Thoracic aorta (tissue), 2 donors: Measurements from ENCODE around the gene SNTB2. TPM values are rescaled to one million over a fixed set of nuclear protein-coding genes. Genes with fewer than 3 reads are reported as not detected.

Experiments used
- ATAC-seq: fragments of 150-250 bp; one replicate; pipeline ENCODE4 v1.8.0; 2017; ENCODE audit warnings: low read depth; ENCODE audit not compliant: insufficient number of reproducible peaks, low FRiP score
- DNase-seq: peaks from one replicate; pipeline ENCODE4 v3.0.0-alpha.2; 2020; ENCODE audit warnings: low spot score
- H3K27ac ChIP-seq, 2 donors: fragments of 200-600 bp; sonication (generic); 1 replicate in 1 of 2; 2 replicates in 1 of 2; pipeline ENCODE4 v1.5.1; 2016; ENCODE audit warnings: mild to moderate bottlenecking in 2 of 2, moderate library complexity in 2 of 2
- H3K27me3 ChIP-seq: fragments of 200-600 bp; sonication (generic); replicated peaks from 2 replicates; pipeline ENCODE4 v1.6.0; 2016; ENCODE audit warnings: mild to moderate bottlenecking; ENCODE audit not compliant: insufficient read depth
- H3K36me3 ChIP-seq: fragments of 200-600 bp; sonication (generic); one replicate; pipeline ENCODE4 v1.5.1; 2016
- H3K4me1 ChIP-seq, 2 donors: fragments of 200-600 bp; sonication (generic); 1 replicate in 1 of 2; 2 replicates in 1 of 2; pipeline versions ENCODE4 v1.5.1 to v1.6.0; 2016; ENCODE audit warnings: low read depth in 2 of 2, mild to moderate bottlenecking in 1 of 2; ENCODE audit not compliant: control insufficient read depth in 1 of 2
- H3K4me3 ChIP-seq: fragments of 200-600 bp; sonication (generic); 2 replicates; pipeline ENCODE4 v1.5.1; 2016; ENCODE audit warnings: mild to moderate bottlenecking
- H3K9me3 ChIP-seq: fragments of 200-600 bp; sonication (generic); 2 replicates; pipeline ENCODE4 v1.5.1; 2016
- total RNA-seq, 2 donors: library from RNA; depleted of rRNA; stranded (reverse); fragments of >200 nt; gene quantifications; one replicate each; pipeline versions ENCODE4 v1.1.0 to v1.2.3, GENCODE V29; 2016
- TF ChIP-seq, protein P1 (sequence below): fragments of 200-600 bp; sonication (generic); IDR thresholded peaks from one replicate; pipeline ENCODE4 v1.5.1; 2019; ENCODE audit warnings: antibody characterized with exemption

The SNTB2 gene
- total RNA-seq, 2 donors from 2014 or later = 39.4 to 65.5 TPM

DNA sequence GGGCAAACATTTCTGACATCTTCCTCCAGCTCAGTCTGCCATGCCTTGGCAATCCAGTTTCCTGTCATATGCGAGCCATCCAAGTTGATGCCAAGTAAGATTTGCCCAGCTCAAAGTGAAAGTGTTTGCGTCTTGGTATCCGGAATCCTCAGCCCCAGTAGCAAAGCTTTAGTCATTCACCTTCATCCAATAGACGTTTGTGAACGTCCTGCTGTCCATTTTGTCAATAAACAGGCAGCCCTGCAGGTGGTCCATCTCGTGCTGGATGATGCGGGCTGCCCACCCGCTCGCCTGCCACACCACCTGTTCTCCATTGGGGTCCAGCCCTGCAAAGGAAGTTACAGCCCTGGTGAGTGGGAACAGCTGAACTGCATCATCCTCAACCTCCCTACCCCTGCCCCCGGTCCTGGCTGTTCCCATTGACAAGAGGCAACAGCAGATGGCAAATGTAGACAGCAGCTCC is 141.9 kb downstream of the SNTB2 start:
- Histone ChIP-seq H3K27ac (no peak overlapping the region), H3K27me3 (no peaks in the 10 kb centered on the region), H3K9me3 (no peaks in the 10 kb centered on the region), H3K4me1 (peaks cover 8 to 44% of the 10 kb centered on the region in 2 donors), H3K4me3 (peak overlapping the region; percentile 94), H3K36me3 (peaks cover 25% of the 10 kb centered on the region)
- TF ChIP-seq, protein P1, sequence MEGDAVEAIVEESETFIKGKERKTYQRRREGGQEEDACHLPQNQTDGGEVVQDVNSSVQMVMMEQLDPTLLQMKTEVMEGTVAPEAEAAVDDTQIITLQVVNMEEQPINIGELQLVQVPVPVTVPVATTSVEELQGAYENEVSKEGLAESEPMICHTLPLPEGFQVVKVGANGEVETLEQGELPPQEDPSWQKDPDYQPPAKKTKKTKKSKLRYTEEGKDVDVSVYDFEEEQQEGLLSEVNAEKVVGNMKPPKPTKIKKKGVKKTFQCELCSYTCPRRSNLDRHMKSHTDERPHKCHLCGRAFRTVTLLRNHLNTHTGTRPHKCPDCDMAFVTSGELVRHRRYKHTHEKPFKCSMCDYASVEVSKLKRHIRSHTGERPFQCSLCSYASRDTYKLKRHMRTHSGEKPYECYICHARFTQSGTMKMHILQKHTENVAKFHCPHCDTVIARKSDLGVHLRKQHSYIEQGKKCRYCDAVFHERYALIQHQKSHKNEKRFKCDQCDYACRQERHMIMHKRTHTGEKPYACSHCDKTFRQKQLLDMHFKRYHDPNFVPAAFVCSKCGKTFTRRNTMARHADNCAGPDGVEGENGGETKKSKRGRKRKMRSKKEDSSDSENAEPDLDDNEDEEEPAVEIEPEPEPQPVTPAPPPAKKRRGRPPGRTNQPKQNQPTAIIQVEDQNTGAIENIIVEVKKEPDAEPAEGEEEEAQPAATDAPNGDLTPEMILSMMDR = no peak
- DNase-seq (no peak), ATAC-seq (no peak)

- Histone ChIP-seq H3K36me3 (peaks cover 25% of the 10 kb centered on the region), H3K4me1 (peaks cover 8 to 39% of the 10 kb centered on the region in 2 donors), H3K27ac (peak overlapping the region; percentile 22 to 96), H3K9me3 (no peaks in the 10 kb centered on the region), H3K27me3 (no peaks in the 10 kb centered on the region), H3K4me3 (peak overlapping the region; percentile 94)
- no peak for DNase-seq
- TF ChIP-seq, protein P1 = no peak
- no peak for ATAC-seq
Observed at GRCh38 chr16:69329369-69330285, 142.7 kb downstream of the SNTB2 start.

DNA sequence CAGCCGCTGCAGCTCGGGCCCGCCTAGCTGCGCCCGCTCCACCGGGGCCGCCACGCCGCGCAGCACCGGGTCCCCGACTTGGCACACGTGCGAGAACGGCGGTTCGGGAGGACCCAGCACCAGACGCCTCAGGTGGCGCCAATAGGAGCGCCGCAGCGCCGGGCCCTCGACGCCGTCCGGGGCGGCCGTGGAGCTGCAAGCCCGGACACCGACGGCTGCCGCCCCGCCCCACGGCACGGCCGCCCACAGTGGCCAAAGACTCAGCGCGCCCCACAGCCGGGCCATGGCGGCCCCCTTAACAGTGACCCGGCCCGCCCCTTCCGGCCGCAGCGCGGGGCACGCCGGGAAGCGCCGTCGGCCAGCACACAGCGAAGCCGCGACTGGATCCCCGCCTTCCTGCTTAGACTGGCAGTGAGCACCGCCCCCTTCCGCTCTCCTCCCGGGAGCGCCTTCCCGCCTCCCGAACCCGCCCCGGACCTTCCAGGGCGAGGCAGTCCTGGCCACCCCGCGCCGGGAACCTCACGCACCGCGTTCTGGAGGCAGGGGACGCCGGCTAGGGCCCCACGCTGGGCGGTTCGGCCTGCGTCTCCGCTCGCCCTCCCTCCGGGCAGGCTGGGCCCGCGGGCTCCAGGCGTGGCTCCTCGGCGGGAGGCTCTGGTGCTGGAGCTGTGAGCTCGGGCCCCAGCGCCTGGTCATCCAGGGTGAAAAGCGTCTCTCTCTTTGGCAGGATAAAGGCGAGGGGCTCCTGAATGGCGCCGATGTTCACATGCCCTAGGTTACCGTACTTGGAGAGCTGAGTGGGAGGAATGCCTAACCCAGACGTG is 143.5 kb downstream of the SNTB2 start, which contains the start of gene PDF:
PDF (minus strand) TSS at position 303 of the 824 bp plus-strand sequence; CDS start at position 285, 18 bp downstream.
- Histone ChIP-seq H3K4me1 (peaks cover 8 to 39% of the 10 kb centered on the region in 2 donors), H3K36me3 (peaks cover 27% of the 10 kb centered on the region), H3K27ac (peak within 1 kb of the TSS; percentile 74 to 96), H3K4me3 (peak within 1 kb of the TSS; percentile 94), H3K9me3 (no peaks in the 10 kb centered on the region), H3K27me3 (no peaks in the 10 kb centered on the region)
- ATAC-seq = peak; percentile 87
- DNase-seq = peak; percentile 78
- TF ChIP-seq, protein P1 = no peak

GRCh38 chr16:69334696-69335095 is 147.7 kb downstream of the SNTB2 start:
- Histone ChIP-seq H3K4me3 (no peak overlapping the region), H3K9me3 (no peaks in the 10 kb centered on the region), H3K4me1 (peaks cover 14 to 25% of the 10 kb centered on the region in 2 donors), H3K36me3 (peaks cover 27% of the 10 kb centered on the region), H3K27me3 (no peaks in the 10 kb centered on the region), H3K27ac (no peak overlapping the region)
- DNase-seq = no peak
- TF ChIP-seq, protein P1 = no peak
- ATAC-seq = no peak
